T47D (cell line): ENCODE measurements around the gene RXRA.

Experiments used
- DNase-seq, 2 experiments: peaks; one replicate each; pipeline versions ENCODE4 v3.0.0 to v3.0.0-alpha.2; 2011 to 2012; ENCODE audit warnings: low read depth in 1 of 2, low spot score in 1 of 2
- JUND ChIP-seq: IDR thresholded peaks from 2 replicates; pipeline ENCODE4 v1.6.1; 2012; ENCODE audit warnings: low read depth
- in situ Hi-C: cut with HindIII; loops from 2 replicates; pipeline ENCODE4 v1.10.0; 2016; ENCODE audit warnings: low sequenced_read_pairs, low pct_unique_long_range_greater_than_20kb

Gene RXRA

DNA sequence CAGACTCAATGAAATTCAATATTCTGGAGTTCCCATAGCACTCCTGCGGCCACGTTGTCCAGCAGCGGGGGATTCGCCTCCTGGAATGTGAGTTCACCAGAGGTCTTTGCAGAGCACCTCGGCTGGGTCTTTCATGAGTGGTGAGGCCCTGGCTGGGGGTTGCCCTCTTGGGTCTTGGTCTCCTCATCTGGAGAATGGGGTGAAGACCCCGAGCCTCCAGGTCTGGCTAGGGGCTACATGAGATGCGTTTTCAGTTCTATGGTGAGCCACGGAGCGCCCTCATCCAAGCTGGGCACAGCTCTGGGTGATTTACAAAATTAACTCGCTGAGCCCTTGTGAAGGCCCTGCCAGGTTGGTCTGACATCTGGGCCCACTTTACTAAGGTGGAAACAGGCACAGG, 37.5 kb upstream of the RXRA start:
- DNase-seq = no peak
- in situ Hi-C loops = no loop called here
- TF ChIP-seq JUND = no peak

DNA sequence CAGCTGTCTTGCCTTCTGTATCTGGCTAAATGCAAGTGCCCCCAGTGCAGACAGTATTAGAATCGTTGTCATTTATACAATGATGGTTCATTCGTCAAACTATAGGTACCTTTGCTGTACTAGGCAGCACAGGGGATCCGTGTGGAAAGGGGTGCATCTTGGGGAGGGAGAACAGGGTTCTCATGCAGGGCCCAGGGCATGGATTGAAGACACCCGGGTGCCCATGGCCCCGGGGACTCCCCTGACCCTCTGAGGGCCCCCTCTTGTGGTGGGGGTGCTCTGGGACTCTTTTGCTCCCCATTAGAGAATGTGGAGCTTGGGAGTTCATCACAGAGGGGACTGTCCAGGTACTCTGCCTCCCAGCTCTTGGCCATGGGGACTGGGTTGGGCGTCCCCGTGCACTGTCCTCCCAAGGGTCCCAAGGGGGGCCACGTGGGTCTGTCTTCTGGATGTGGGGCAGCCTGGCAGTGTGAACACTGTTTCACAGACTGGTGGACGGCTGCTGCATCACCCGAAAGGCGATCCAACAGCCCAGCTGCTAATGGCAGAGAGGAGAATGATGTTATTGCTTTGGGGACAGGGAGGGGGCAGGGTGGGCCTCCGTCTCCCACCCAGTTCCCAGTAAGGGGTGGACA, 36.9 kb upstream of the RXRA start:
- TF ChIP-seq JUND = no peak
- in situ Hi-C loops = no loop called here
- DNase-seq = no peak

DNA sequence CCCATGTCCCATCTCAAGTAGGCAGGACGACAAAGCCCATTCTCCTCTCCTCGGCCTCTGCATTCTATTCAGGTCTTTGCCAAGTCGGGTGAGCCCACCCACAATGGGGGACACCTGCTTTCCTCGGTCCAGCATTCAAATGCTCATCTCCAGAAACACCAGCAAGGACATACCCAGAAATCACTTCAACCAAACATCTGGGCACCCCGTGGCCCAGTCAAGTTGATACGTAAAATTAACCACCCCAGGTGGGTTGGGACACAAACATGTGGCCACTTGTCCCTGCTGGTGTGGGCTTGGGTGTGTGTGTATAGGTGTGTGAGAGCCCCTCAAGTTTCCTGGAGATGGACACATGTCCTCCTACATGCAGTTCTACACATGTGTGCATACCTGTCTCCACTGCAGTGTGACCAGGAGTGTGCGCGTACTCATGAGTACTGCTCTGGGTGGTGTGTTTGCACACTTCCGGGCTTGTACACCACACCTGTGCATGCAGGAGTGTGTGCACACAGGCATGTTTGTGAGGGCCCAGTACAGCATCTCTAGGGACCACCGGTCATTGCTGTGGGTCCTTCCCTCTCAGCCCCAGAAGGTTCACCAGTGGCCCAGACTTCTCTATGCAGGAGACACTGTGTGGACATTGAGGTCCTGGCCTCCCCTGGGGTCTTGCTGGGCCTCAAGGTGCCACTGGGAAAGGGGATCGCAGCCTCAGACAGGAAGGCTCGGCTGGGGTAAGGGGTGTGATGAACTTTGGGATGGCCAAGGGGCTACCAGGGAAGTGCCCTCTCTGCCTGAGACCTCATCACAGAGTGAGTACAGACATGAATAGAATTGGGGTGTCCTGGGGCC, 35.4 kb upstream of the RXRA start:
- no peak for DNase-seq
- TF ChIP-seq JUND = no peak
- in situ Hi-C loops = no loop called here

DNA sequence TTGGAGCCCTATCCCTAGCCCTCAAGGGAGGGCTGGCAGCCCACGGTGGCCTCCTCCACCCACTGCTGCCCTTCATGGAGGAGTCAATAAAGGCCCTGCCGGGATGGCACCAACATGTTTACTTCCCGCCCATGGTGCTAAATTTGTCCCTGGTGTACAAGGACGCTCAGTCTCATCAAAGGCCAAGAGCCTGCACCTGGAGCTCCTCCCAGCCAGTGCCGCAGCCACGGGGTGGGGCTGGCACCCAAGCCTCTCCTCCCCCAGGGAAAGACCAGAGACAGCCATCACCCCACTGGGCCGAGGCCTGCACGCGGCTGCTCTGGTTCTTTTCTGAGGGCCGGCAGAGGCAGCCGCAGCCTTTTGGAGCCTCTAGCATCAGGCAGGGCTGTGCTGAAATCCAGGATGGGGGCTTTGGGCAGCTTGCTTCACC, 34.8 kb upstream of the RXRA start:
- in situ Hi-C loops = no loop called here
- DNase-seq = no peak
- no peak for TF ChIP-seq JUND

DNA sequence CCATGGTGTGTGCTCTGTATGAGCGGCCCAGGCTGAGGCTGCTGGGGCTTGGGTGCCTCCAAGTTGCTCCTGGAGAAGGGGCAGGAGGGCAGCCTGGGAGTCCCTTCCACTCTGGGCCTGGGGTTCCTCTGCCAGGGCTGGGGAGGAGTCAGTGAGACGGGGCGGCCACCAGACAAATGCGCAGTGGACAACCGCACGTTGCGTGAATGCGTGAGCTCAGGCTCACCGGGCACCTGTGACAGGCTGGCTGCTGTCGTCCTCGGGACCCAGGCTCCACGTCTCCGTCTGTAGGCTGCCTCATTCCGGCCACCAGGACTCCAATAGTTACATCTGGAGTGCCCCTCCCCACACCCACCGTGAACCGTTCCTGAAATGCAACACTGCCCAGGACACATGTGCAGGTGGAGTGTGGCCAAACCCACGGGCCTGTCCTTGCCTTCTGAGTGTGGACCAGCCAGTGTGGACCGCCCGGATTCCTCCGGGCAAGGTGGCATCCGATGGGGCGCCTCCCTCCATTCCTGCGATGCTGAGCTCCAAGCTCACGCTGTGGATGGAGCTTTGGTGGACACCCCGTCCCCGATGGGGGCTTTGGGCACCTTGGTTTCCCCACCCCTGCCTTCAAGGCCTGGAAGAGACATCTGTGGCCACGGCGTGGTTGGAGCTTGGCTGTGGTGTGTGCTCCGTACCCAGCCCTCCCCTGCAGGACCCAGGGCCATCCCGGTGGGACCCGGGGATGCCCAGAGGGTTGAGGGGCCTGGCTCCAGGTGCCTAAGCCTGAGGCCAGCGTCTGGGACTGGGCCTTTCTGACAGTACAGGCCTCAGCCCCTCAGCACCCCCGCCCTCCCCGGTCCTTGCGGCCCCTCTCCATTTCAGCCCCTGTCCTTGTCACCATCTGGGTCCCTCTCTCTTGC, 34.0 kb upstream of the RXRA start:
- DNase-seq = no peak
- TF ChIP-seq JUND = no peak

DNA sequence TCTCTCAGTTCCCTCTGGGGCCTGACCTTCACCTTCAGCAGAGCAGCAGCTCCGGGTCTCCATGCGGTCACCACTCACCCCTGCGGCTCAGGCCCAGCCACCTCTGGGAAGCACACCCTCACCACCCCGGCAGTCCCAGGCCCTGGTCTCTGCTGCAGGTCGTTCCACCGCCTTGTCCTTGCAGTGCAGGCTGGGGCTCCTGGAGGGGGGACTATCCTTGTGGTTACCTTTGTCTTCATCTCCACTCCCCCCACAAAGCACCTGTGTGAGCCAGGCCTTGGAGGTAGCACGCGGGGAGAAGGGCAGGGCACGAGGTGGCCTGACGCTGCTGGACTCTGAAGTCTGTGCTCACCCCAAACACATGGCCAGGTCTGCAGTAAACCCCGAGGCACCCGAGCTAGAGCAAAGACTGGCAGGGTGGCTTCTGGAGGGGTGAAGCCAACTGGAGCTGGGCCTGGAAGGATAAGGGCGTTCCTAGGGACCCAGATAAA, 33.2 kb upstream of the RXRA start:
- in situ Hi-C loops = no loop called here
- DNase-seq = no peak
- no peak for TF ChIP-seq JUND

More for the DNA sequence above, 34.0 kb upstream of the RXRA start:
- in situ Hi-C loops = no loop called here

DNA sequence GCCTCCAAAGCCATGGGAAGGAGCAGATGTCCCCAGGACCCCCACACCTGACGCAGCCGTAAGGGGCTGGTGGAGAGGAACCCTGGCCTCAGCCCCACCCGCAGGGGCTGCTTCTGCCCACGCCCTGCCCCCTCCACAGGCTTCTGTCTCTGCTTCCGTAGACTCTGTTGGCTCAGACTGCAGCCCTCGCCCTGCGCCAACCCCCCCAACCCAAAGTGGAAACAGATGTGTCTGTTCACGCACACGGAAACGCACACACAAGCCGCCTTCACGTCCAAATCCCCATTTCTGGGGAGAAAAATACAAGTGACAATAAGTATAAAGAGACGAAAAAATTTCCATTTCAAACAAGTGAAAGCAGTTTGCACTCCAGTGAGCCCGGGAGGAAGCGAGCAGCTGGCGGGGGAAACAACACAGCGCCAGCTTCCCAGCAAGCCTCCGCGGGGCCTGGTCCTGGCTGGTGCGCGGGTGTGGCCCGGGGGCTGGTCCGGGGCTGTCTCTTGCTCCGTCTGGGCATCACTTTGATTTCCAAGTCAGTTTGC, 32.6 kb upstream of the RXRA start:
- no peak for TF ChIP-seq JUND
- in situ Hi-C loops = no loop called here
- DNase-seq = no peak

DNA sequence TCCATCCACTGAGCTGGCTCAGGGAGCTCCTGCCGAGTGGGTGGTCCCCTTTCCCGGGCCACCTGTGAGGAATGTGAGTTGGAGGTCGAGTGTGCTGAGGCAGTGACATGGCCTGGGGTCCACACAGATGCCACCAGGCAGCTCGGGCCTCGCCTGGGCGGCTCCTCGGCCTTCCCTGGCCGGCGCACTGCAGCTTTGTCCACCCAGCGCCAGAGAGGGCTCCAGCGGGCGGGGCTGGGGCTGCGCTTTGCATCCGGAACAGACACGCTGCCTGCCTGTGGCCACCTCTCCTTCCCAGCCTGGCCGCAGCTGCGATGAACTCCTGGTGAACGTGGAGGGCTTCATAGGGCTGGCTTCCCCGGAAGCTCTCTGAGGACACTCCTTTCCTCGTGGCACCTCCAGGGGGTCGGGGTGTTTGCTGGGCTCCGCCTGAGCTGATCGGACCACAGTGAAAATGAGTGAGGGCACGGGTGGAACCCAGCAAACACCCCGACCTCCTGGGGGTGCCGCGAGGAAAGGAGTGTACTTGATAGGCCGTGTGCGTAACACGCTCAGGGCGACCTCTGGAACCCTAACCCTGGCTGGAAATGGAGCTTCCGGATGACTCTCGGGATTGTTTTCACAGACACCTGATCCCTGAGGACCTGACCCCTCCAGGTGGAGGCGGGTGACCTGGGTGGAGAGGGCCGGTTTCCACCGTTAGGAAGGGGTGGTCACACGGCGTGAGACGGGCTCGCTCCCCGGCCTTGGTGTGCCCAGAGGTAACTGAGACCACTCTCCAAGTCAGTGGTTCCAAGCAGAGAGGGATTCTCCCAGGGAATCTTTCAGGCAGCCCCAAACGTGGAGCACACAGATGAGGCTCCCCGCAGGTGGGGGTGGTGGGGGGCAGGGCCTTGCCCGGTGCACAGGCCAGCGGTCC, 31.8 kb upstream of the RXRA start:
- no peak for DNase-seq
- in situ Hi-C loops = no loop called here
- TF ChIP-seq JUND = no peak

DNA sequence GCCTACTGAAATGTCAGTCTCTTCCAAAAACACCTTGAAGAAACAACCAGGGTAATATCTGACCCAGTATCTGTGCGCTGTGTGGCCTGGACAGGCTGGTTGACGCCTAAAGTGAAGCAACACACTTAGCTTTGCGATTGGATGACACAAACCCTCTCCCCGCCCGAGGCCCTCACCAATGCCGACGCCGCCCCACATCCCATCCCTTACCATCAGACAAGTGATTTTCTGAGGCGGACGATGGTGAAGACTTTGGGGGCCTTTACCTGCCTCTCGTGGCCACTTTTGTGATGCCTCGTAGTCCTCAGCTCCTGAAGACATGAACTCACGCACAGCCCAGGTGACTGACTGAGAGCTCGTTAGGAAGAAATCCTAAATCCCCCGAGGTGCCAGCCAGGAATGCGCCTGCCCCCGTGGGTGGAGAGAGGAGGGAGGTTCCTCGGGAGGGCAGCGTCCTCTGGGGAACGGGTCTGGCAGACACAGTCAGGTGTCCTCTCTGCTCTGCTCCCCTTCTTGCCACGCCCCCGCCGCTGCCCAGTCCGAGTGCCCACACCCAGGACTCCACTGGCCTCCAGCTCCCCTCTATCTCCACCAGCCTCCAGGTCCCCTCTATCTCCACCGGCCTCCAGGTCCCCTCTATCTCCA, 31.0 kb upstream of the RXRA start:
- no peak for TF ChIP-seq JUND
- DNase-seq = peak in 1 of 2 experiments; percentile 33
- in situ Hi-C loops = no loop called here

DNA sequence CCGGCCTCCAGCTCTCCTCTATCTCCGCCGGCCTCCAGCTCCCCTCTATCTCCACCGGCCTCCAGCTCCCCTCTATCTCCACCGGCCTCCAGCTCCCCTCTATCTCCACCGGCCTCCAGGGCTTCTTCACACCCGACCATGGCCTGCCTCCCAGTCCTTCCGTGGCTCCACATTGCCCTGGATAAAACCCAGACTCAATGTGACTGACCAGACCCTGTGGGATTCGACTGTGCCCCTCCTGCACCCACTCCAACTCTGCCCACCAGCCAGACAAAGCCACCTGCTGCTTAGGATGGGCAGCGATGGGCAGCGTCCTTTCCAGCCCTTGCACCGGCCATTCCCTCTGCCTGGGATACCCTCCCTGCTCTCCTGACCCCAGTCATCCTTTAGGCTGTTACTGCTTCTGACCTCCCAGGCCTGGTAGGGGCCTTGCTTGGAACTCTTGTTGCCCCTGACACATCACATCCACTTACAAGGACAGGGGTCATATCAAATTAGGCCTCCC, 30.5 kb upstream of the RXRA start:
- no peak for DNase-seq
- in situ Hi-C loops = no loop called here
- TF ChIP-seq JUND = no peak
